GM12891 (cell line): ENCODE data around the gene FAT1.

Source experiments
- PAX5 ChIP-seq: IDR thresholded peaks from 2 replicates; pipeline ENCODE4 v1.6.1; 2011; ENCODE audit warnings: low read length, moderate library complexity, mild to moderate bottlenecking; ENCODE audit not compliant: insufficient read depth, severe bottlenecking
- POLR2A ChIP-seq: IDR thresholded peaks from 2 replicates; pipeline ENCODE4 v1.6.1; 2011; ENCODE audit warnings: low read depth, low read length, control low read depth
- POLR2AphosphoS5 ChIP-seq: IDR thresholded peaks from 2 replicates; pipeline ENCODE4 v1.6.1; 2011; ENCODE audit warnings: low read depth, low read length, control low read depth
- TAF1 ChIP-seq: IDR thresholded peaks from 2 replicates; pipeline ENCODE4 v1.6.1; 2011; ENCODE audit warnings: low read depth, low read length, control low read depth

GRCh38 chr4:186650401-186651180 lies 73.1 kb downstream of the FAT1 start:
- TF ChIP-seq POLR2AphosphoS5 = no peak
- no peak for TF ChIP-seq TAF1
- no peak for TF ChIP-seq POLR2A
- TF ChIP-seq PAX5 = no peak
